ENCODE measurements around the gene BCL7A.

The BCL7A gene

GRCh38 chr12:122014781-122015180, 6.9 kb upstream of the BCL7A start:
- Histone ChIP-seq H3K4me3 (ENCODE audit: low read depth, low read length, poor library complexity, severe bottlenecking) (peak overlapping the region; percentile 10), H3F3A (ENCODE audit: insufficient read depth, low read length) (peaks cover 4% of the 10 kb centered on the region; the same call in 1 of the 2 replicates), H3K9me2 (ENCODE audit: low read depth, low read length) (no peaks in the 10 kb centered on the region), H3K4me1 (ENCODE audit: insufficient read depth, low read length, severe bottlenecking) (peaks cover 44% of the 10 kb centered on the region), H3K27ac (ENCODE audit: low read depth, low read length, poor library complexity, severe bottlenecking) (peak overlapping the region; percentile 91), H2AFZ (ENCODE audit: low read length) (no peak overlapping the region), H3K9me3 (ENCODE audit: low read length) (peaks cover 12% of the 10 kb centered on the region), H3K27me3 (ENCODE audit: insufficient read depth, low read length) (no peaks in the 10 kb centered on the region), H3K36me3 (ENCODE audit: insufficient read depth, low read length) (peaks cover 27% of the 10 kb centered on the region), H3K79me2 (ENCODE audit: insufficient read depth, low read length) (peaks cover 1% of the 10 kb centered on the region; the same call in 1 of the 2 replicates), H3K9ac (ENCODE audit: low read length) (peak overlapping the region; percentile 46; the same call in 1 of the 2 replicates), H3K4me2 (ENCODE audit: low read length) (peak overlapping the region; percentile 54), H4K20me1 (ENCODE audit: insufficient read depth, low read length) (no peaks in the 10 kb centered on the region)
- TF ChIP-seq, protein P1, sequence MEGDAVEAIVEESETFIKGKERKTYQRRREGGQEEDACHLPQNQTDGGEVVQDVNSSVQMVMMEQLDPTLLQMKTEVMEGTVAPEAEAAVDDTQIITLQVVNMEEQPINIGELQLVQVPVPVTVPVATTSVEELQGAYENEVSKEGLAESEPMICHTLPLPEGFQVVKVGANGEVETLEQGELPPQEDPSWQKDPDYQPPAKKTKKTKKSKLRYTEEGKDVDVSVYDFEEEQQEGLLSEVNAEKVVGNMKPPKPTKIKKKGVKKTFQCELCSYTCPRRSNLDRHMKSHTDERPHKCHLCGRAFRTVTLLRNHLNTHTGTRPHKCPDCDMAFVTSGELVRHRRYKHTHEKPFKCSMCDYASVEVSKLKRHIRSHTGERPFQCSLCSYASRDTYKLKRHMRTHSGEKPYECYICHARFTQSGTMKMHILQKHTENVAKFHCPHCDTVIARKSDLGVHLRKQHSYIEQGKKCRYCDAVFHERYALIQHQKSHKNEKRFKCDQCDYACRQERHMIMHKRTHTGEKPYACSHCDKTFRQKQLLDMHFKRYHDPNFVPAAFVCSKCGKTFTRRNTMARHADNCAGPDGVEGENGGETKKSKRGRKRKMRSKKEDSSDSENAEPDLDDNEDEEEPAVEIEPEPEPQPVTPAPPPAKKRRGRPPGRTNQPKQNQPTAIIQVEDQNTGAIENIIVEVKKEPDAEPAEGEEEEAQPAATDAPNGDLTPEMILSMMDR (IDR thresholded peaks at IDR 0.05; ENCODE audit: low read length), result no peak
- TF ChIP-seq EZH2 (IDR thresholded peaks at IDR 0.05; ENCODE audit: borderline replicate concordance, low read length), result no peak

GRCh38 chr12:122018457-122018856, 3.2 kb upstream of the BCL7A start:
- Histone ChIP-seq H3K9me3 (ENCODE audit: low read length) (peaks cover 7% of the 10 kb centered on the region), H3K4me2 (ENCODE audit: low read length) (no peak overlapping the region; the same call in 1 of the 2 replicates), H3F3A (ENCODE audit: insufficient read depth, low read length) (peaks cover 4% of the 10 kb centered on the region; the same call in 1 of the 2 replicates), H3K4me1 (ENCODE audit: insufficient read depth, low read length, severe bottlenecking) (peaks cover 44% of the 10 kb centered on the region), H3K79me2 (ENCODE audit: insufficient read depth, low read length) (peaks cover 23% of the 10 kb centered on the region), H3K27me3 (ENCODE audit: insufficient read depth, low read length) (no peaks in the 10 kb centered on the region), H3K9ac (ENCODE audit: low read length) (no peak overlapping the region), H4K20me1 (ENCODE audit: insufficient read depth, low read length) (no peaks in the 10 kb centered on the region), H2AFZ (ENCODE audit: low read length) (no peak overlapping the region), H3K27ac (ENCODE audit: low read depth, low read length, poor library complexity, severe bottlenecking) (peak overlapping the region; percentile 44), H3K36me3 (ENCODE audit: insufficient read depth, low read length) (peaks cover 25% of the 10 kb centered on the region), H3K4me3 (ENCODE audit: low read depth, low read length, poor library complexity, severe bottlenecking) (no peak overlapping the region), H3K9me2 (ENCODE audit: low read depth, low read length) (no peaks in the 10 kb centered on the region)
- TF ChIP-seq, protein P1 (IDR thresholded peaks at IDR 0.05; ENCODE audit: low read length), result no peak
- TF ChIP-seq EZH2 (IDR thresholded peaks at IDR 0.05; ENCODE audit: borderline replicate concordance, low read length), result no peak

- Histone ChIP-seq H3K4me1 (ENCODE audit: insufficient read depth, low read length, severe bottlenecking) (peaks cover 44% of the 10 kb centered on the region), H3K4me3 (ENCODE audit: low read depth, low read length, poor library complexity, severe bottlenecking) (peak overlapping the region; percentile 20), H3K9me2 (ENCODE audit: low read depth, low read length) (no peaks in the 10 kb centered on the region), H3K36me3 (ENCODE audit: insufficient read depth, low read length) (peaks cover 25% of the 10 kb centered on the region), H4K20me1 (ENCODE audit: insufficient read depth, low read length) (no peaks in the 10 kb centered on the region), H3K9me3 (ENCODE audit: low read length) (peaks cover 7% of the 10 kb centered on the region), H3K79me2 (ENCODE audit: insufficient read depth, low read length) (peaks cover 28% of the 10 kb centered on the region), H3K27ac (ENCODE audit: low read depth, low read length, poor library complexity, severe bottlenecking) (peak overlapping the region; percentile 44), H2AFZ (ENCODE audit: low read length) (no peak overlapping the region), H3K9ac (ENCODE audit: low read length) (no peak overlapping the region), H3F3A (ENCODE audit: insufficient read depth, low read length) (peaks cover 4% of the 10 kb centered on the region; the same call in 1 of the 2 replicates), H3K27me3 (ENCODE audit: insufficient read depth, low read length) (no peaks in the 10 kb centered on the region), H3K4me2 (ENCODE audit: low read length) (no peak overlapping the region; the same call in 1 of the 2 replicates)
- TF ChIP-seq EZH2 (IDR thresholded peaks at IDR 0.05; ENCODE audit: borderline replicate concordance, low read length), result no peak
- TF ChIP-seq, protein P1 (IDR thresholded peaks at IDR 0.05; ENCODE audit: low read length), result no peak
Observed at GRCh38 chr12:122018937-122019336, 2.7 kb upstream of the BCL7A start.

Data from OCI-LY1 (cell line).